Adrenal gland (tissue), 5 donors: Measurements from ENCODE around the gene GRPR.

Experiments
- POLR2A ChIP-seq, 2 donors: fragments of 450-650 bp; IDR thresholded peaks; one replicate each; pipeline ENCODE4 v1.6.1; 2017; ENCODE audit warnings: antibody characterized with exemption in 2 of 2, mild to moderate bottlenecking in 2 of 2, moderate library complexity in 1 of 2
- TF ChIP-seq, protein P1 (sequence below), 6 experiments: fragments of 450-650 bp in 4 of 6; fragments of 200-600 bp in 2 of 6; sonication (generic) in 1 of 6; IDR thresholded peaks; 1 replicate in 5 of 6; 2 replicates in 1 of 6; pipeline versions ENCODE4 v1.5.1 to v1.8.0; 2016 to 2021; ENCODE audit warnings: antibody characterized with exemption in 6 of 6, mild to moderate bottlenecking in 2 of 6, moderate library complexity in 1 of 6
- donor health status: DM: no; HTN: no; CAD: no.

DNA sequence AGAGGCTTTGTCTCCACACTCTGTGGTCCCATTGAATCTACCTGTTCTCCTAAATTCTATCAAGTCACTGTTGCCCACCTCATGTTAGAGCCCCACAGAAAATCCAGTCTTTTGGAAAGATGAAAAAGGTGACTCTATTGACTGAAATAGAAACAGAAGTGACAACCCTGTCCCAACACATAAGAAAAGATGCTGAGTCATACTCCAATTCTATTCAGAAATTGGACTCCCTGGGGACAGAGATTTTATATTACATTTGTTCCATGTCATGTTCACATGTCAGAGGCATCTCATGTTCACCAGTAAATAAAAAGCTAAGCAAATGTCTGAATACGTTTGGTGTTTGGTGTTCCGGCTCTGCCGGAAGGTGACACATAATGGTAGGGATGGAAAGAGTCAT lies 2.9 kb upstream of the GRPR start:
- no peak for TF ChIP-seq POLR2A (IDR thresholded peaks at IDR 0.05)
- TF ChIP-seq, protein P1, sequence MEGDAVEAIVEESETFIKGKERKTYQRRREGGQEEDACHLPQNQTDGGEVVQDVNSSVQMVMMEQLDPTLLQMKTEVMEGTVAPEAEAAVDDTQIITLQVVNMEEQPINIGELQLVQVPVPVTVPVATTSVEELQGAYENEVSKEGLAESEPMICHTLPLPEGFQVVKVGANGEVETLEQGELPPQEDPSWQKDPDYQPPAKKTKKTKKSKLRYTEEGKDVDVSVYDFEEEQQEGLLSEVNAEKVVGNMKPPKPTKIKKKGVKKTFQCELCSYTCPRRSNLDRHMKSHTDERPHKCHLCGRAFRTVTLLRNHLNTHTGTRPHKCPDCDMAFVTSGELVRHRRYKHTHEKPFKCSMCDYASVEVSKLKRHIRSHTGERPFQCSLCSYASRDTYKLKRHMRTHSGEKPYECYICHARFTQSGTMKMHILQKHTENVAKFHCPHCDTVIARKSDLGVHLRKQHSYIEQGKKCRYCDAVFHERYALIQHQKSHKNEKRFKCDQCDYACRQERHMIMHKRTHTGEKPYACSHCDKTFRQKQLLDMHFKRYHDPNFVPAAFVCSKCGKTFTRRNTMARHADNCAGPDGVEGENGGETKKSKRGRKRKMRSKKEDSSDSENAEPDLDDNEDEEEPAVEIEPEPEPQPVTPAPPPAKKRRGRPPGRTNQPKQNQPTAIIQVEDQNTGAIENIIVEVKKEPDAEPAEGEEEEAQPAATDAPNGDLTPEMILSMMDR (IDR thresholded peaks at IDR 0.05) = no peak
